Sigmoid colon (tissue), 7 donors: ENCODE data around the gene TMPRSS11D. TPM values are rescaled to one million over a fixed set of nuclear protein-coding genes. Genes with fewer than 3 reads are reported as not detected.

ENCODE experiments used
- DNase-seq: peaks from one replicate; pipeline ENCODE4 v3.0.0-alpha.2; 2019
- H3K27ac ChIP-seq, 4 donors: fragments of 200-600 bp; sonication (generic); one replicate each; pipeline ENCODE4 v1.5.1; 2016 to 2019; ENCODE audit warnings: mild to moderate bottlenecking in 1 of 4
- H3K27me3 ChIP-seq, 3 donors: fragments of 200-600 bp; sonication (generic); one replicate each; pipeline ENCODE4 v1.5.1; 2019; ENCODE audit warnings: mild to moderate bottlenecking in 1 of 3
- H3K36me3 ChIP-seq, 4 donors: fragments of 200-600 bp; sonication (generic); one replicate each; pipeline ENCODE4 v1.5.1; 2016 to 2019
- H3K4me1 ChIP-seq, 4 donors: fragments of 200-600 bp; sonication (generic); one replicate each; pipeline ENCODE4 v1.5.1; 2017 to 2019
- H3K4me3 ChIP-seq, 4 donors: fragments of 200-600 bp; sonication (generic); one replicate each; pipeline ENCODE4 v1.5.1; 2017 to 2019; ENCODE audit warnings: mild to moderate bottlenecking in 2 of 4, moderate library complexity in 1 of 4
- H3K9me3 ChIP-seq, 4 donors: fragments of 200-600 bp in 3 of 4; sonication (generic) in 3 of 4; one replicate each; pipeline versions ENCODE4 v1.5.1 to v1.6.1; 2013 to 2019
- EP300 ChIP-seq, 4 donors: sonication (generic); formaldehyde crosslinking; IDR thresholded peaks; one replicate each; pipeline ENCODE4 v1.6.1; 2017; ENCODE audit warnings: antibody characterized with exemption in 4 of 4
- POLR2A ChIP-seq, 2 donors: fragments of 450-650 bp; IDR thresholded peaks; one replicate each; pipeline ENCODE4 v1.6.1; 2016; ENCODE audit warnings: antibody characterized with exemption in 2 of 2, mild to moderate bottlenecking in 2 of 2, moderate library complexity in 2 of 2
- POLR2AphosphoS5 ChIP-seq, 4 donors: sonication (generic); formaldehyde crosslinking; IDR thresholded peaks; one replicate each; pipeline ENCODE4 v1.6.1; 2017; ENCODE audit warnings: antibody characterized with exemption in 4 of 4
- WGBS, 2 donors: extraction: QIAGEN DNeasy Blood & Tissue Kit; methylation state at CpG; one replicate each; pipeline ENCODE4 v1.1.7; 2013; 5-methylcytosine and 5-hydroxymethylcytosine counted together
- intact Hi-C: fragments of 100-400 bp; cut with DNase I; formaldehyde crosslinking; loops from one replicate; pipeline ENCODE4 v1.15.1; 2023
- polyA plus RNA-seq, 3 donors: library from polyadenylated mRNA; stranded (reverse); fragments of 200-250 nt; gene quantifications; one replicate each; pipeline ENCODE4 v1.2.3, GENCODE V29; 2013
- total RNA-seq, 4 donors: library from RNA; depleted of rRNA; stranded (reverse); fragments of >200 nt; gene quantifications; one replicate each; pipeline ENCODE4 v1.1.0, GENCODE V29; 2016
- TF ChIP-seq, protein P1 (sequence below), 4 experiments: fragments of 450-650 bp in 3 of 4; fragments of 200-600 bp in 1 of 4; IDR thresholded peaks; one replicate each; pipeline ENCODE4 v1.5.1; 2016 to 2019; ENCODE audit warnings: antibody characterized with exemption in 4 of 4, mild to moderate bottlenecking in 3 of 4, moderate library complexity in 2 of 4
- donor health status: healthy with polysubstance abuse.
- donor health status: Bipolar disorder and iron deficiency.
- donor health status: healthy.

TMPRSS11D gene
- total and polyA plus RNA-seq, 7 donors: 0.07 TPM; not detected in 6

DNA sequence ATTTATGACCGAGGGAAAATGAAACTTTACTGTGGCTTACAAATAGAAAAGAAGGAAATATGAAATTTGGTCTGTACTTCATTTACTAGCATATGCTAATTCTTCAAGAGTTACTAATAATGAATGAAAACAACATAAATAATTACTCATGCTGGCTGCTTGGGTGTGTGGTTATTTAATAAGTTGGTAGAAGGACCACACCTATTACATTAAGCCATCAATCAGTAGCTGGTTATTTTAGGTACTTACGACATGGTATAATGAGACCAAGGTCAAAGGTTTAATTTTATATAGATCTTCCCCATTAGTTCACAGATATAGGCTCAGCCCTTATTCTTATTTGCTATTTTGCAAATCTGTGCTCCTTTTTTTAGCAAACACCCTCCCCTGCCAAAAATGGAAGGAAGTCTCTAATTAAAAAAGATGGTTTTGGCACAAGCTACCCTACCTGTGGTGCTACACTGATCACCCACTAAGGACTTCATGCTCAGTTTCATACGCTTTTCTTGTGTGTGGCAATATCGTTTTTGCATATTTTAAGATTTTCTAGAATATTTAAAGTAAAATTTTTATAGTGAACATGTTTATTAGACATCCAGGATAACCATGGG, 14.1 kb downstream of the TMPRSS11D start:
- DNase-seq: no peak
- H3K9me3 ChIP-seq: no peaks in the 10 kb centered on the region
- H3K27me3 ChIP-seq: no peaks in the 10 kb centered on the region
- H3K4me1 ChIP-seq: no peaks in the 10 kb centered on the region
- H3K27ac ChIP-seq: no peak overlapping the region
- 65 to 82% methylated on average over 4 of the region's 4 CpGs for WGBS, 2 donors
- intact Hi-C loops: no loop called here
- no peak for TF ChIP-seq EP300 (IDR thresholded peaks at IDR 0.05)
- TF ChIP-seq, protein P1, sequence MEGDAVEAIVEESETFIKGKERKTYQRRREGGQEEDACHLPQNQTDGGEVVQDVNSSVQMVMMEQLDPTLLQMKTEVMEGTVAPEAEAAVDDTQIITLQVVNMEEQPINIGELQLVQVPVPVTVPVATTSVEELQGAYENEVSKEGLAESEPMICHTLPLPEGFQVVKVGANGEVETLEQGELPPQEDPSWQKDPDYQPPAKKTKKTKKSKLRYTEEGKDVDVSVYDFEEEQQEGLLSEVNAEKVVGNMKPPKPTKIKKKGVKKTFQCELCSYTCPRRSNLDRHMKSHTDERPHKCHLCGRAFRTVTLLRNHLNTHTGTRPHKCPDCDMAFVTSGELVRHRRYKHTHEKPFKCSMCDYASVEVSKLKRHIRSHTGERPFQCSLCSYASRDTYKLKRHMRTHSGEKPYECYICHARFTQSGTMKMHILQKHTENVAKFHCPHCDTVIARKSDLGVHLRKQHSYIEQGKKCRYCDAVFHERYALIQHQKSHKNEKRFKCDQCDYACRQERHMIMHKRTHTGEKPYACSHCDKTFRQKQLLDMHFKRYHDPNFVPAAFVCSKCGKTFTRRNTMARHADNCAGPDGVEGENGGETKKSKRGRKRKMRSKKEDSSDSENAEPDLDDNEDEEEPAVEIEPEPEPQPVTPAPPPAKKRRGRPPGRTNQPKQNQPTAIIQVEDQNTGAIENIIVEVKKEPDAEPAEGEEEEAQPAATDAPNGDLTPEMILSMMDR (IDR thresholded peaks at IDR 0.05): no peak
- TF ChIP-seq POLR2A (IDR thresholded peaks at IDR 0.05): no peak
- TF ChIP-seq POLR2AphosphoS5 (IDR thresholded peaks at IDR 0.05): no peak
- H3K4me3 ChIP-seq: no peak overlapping the region
- no peaks in the 10 kb centered on the region for H3K36me3 ChIP-seq

DNA sequence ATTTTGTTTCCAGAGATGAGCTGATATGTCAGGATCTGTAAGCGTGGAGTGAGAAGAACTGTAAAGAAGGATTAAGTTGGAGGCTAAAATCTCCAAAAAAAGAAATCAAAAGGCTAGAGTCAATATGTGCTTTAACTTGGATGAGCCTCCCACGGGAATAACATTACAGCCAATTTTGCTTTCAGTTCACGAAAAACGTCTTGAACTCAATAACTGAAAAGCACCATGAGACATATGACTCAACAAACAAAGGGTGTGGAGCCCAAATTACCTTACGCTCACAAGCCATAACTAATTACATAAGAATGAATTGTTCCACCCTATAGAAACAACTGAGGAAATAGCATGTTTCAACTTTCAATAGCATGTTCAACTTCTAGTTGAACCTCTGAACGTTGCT, 22.3 kb downstream of the TMPRSS11D start:
- Histone ChIP-seq H3K27me3 (no peaks in the 10 kb centered on the region), H3K36me3 (no peaks in the 10 kb centered on the region), H3K4me3 (no peak overlapping the region), H3K9me3 (no peaks in the 10 kb centered on the region), H3K4me1 (no peaks in the 10 kb centered on the region), H3K27ac (no peak overlapping the region)
- 28 to 64% methylated on average over 6 of the region's 6 CpGs for WGBS, 2 donors
- TF ChIP-seq EP300 (IDR thresholded peaks at IDR 0.05): no peak
- no peak for DNase-seq
- intact Hi-C loops: no loop called here

DNA sequence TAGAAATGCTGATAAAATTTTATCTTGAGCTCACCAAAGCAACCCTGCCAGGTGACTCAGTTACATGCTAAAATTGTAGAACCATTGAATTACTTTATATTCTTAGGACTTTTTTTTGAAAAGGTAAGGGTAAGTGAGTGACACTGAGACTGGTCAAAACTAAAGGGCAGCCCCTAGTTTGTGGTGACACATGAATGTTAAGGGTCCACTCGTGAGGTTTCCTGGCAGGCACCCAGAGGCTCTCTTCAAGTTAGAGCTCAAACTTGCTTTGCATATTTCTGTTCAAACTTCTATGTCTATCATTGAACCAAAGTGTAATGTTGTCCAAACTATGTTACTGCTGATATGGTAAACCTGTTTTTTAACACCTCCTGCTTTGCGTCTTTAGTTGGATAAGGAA, 30.5 kb downstream of the TMPRSS11D start:
- H3K27ac ChIP-seq: no peak overlapping the region
- H3K4me1 ChIP-seq: no peaks in the 10 kb centered on the region
- TF ChIP-seq POLR2AphosphoS5 (IDR thresholded peaks at IDR 0.05) (no peak), POLR2A (IDR thresholded peaks at IDR 0.05) (no peak), EP300 (IDR thresholded peaks at IDR 0.05) (no peak)
- TF ChIP-seq, protein P1 (IDR thresholded peaks at IDR 0.05): no peak
- no peak overlapping the region for H3K4me3 ChIP-seq
- DNase-seq: no peak
- intact Hi-C loops: no loop called here
- no peaks in the 10 kb centered on the region for H3K9me3 ChIP-seq
- H3K27me3 ChIP-seq: no peaks in the 10 kb centered on the region
- no peaks in the 10 kb centered on the region for H3K36me3 ChIP-seq
- 61 to 78% methylated on average over 2 of the region's 2 CpGs for WGBS, 2 donors

DNA sequence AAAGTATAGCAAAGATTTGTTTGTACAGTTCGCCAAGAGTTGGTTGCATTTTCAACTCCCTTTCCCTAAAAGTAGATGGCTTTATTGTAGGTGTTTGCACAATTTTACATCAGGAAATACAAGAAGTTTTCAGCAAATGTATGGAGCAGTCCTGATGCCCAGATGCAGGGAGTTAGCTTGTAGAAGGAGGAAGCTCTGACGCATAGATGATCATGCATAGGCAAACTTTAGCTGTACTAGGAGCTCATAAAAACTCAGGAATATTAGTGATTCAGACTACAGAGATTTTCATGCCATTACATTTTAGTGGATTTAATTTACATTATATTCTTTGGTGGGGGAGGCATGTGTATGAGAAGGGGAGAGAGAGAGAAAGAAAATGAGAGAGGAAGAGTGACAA, 62.9 kb downstream of the TMPRSS11D start:
- Histone ChIP-seq H3K27me3 (no peaks in the 10 kb centered on the region), H3K9me3 (peaks cover 0 to under 1% (median 0%) of the 10 kb centered on the region in 4 donors), H3K4me3 (no peak overlapping the region), H3K27ac (no peak overlapping the region), H3K4me1 (no peaks in the 10 kb centered on the region), H3K36me3 (no peaks in the 10 kb centered on the region)
- 66 to 91% methylated on average over 2 of the region's 2 CpGs for WGBS, 2 donors
- no peak for DNase-seq
- TF ChIP-seq EP300 (IDR thresholded peaks at IDR 0.05) (no peak), POLR2A (IDR thresholded peaks at IDR 0.05) (no peak), POLR2AphosphoS5 (IDR thresholded peaks at IDR 0.05) (no peak)
- TF ChIP-seq, protein P1 (IDR thresholded peaks at IDR 0.05): no peak
- intact Hi-C loops: no loop called here

DNA sequence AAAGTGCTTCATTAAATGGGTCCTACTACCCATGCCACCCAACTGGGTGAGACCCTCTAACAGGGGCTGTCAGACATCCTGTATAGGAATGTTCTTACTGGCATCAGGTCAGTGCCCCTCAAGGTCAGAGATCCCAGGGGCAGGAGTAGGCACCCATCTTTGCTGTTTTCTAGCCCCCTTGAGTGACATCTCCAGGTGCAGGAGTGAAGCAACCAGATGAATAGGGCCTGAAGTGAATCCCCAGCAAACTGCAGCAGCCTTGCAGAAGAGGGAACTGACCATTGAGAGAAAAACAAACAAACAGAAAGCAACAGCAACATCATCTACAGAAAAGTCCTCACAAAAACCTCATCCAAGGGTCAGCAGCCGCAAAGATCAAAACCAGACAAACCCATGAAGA, 73.8 kb downstream of the TMPRSS11D start:
- DNase-seq: no peak
- no peak overlapping the region for H3K27ac ChIP-seq
- TF ChIP-seq, protein P1 (IDR thresholded peaks at IDR 0.05): no peak
- TF ChIP-seq POLR2AphosphoS5 (IDR thresholded peaks at IDR 0.05) (no peak), POLR2A (IDR thresholded peaks at IDR 0.05) (no peak), EP300 (IDR thresholded peaks at IDR 0.05) (no peak)
- H3K27me3 ChIP-seq: no peaks in the 10 kb centered on the region
- peaks cover 0 to 9% (median 3%) of the 10 kb centered on the region in 4 donors for H3K36me3 ChIP-seq
- intact Hi-C loops: no loop called here
- H3K4me3 ChIP-seq: no peak overlapping the region
- H3K9me3 ChIP-seq: peaks cover 0 to 6% (median 3%) of the 10 kb centered on the region in 4 donors
- 89 to 98% methylated on average over 1 of the region's 1 CpG for WGBS, 2 donors
- no peaks in the 10 kb centered on the region for H3K4me1 ChIP-seq
